Right ventricle myocardium inferior (tissue), 1 donor: ENCODE measurements around the gene NOCT. TPM values are rescaled to one million over a fixed set of nuclear protein-coding genes. Genes with fewer than 3 reads are reported as not detected.
"Not testable (repeated sequence)": the region's sequence is repeated elsewhere in the genome, so short reads cannot be mapped to it uniquely, and the experiment has no call there.

ENCODE experiments used
- ATAC-seq: fragments of 200-7000 bp; cut with Tn5 transposase; one replicate; pipeline ENCODE4 v1.9.1; 2020; ENCODE audit warnings: mild to moderate bottlenecking, moderate library complexity
- DNase-seq: peaks from one replicate; pipeline ENCODE4 v3.0.0; 2021; ENCODE audit errors: missing footprints
- intact Hi-C: fragments of 100-400 bp; cut with DNase I; formaldehyde crosslinking; loops from one replicate; pipeline ENCODE4 v1.11.0; 2022
- long read RNA-seq: library from polyadenylated mRNA; unstranded; transcript quantifications from one replicate; pipeline ENCODE4 v2.0.0, GENCODE V29; 2021
- total RNA-seq: library from RNA; stranded (reverse); fragmentation: NEBNext Ultra II Directional; extraction: Animal tissue kit (Norgen Biotek cat#: 25700); gene quantifications from one replicate; pipeline ENCODE4 v1.2.1, GENCODE V29; 2021
- donor health status: DM: no; HTN: yes; CAD: no; lungs with severe emphysema.

Gene NOCT
- 8.5 TPM for total RNA-seq
- long read RNA-seq: 0 reads

- DNase-seq (peak; percentile 95), ATAC-seq (peak; percentile 96)
- intact Hi-C loops: loop anchor here (1.0 to 2.0 kb wide), 2 partner anchors 33 to 77 kb away; no protein-coding TSS in a partner anchor
Observed at GRCh38 chr4:139015269-139015947, at the start of gene NOCT. TSS of gene NOCT (plus strand) at chr4:139015781. CDS start at chr4:139015982, 201 bp downstream.

- DNase-seq (no peak), ATAC-seq (no peak)
- intact Hi-C loops: no loop called here
Observed at GRCh38 chr4:138967313-138967712, 48.3 kb upstream of the NOCT start.

GRCh38 chr4:138972956-138973801 lies 42.4 kb upstream of the NOCT start:
- intact Hi-C loops: no loop called here
- no peak for DNase-seq
- ATAC-seq: no peak

GRCh38 chr4:138975225-138975624 lies 40.4 kb upstream of the NOCT start:
- DNase-seq (no peak), ATAC-seq (no peak)
- intact Hi-C loops: no loop called here

- intact Hi-C loops: no loop called here
- ATAC-seq (no peak), DNase-seq (no peak)
Observed at GRCh38 chr4:138976526-138976925, 39.1 kb upstream of the NOCT start.

- intact Hi-C loops: no loop called here
- DNase-seq (no peak), ATAC-seq (no peak)
Observed at GRCh38 chr4:138977524-138977923, 38.1 kb upstream of the NOCT start.

- no peak for ATAC-seq
- intact Hi-C loops: no loop called here
- DNase-seq: no peak
Observed at GRCh38 chr4:138978028-138978585, 37.5 kb upstream of the NOCT start.

- intact Hi-C loops: no loop called here
- DNase-seq (no peak), ATAC-seq (no peak)
Observed at GRCh38 chr4:138978600-138978999, 37.0 kb upstream of the NOCT start.

- ATAC-seq (no peak), DNase-seq (no peak)
- intact Hi-C loops: no loop called here
Observed at GRCh38 chr4:138979742-138980141, 35.8 kb upstream of the NOCT start.

GRCh38 chr4:138981930-138982390 lies 33.6 kb upstream of the NOCT start:
- ATAC-seq: peak; percentile 94
- intact Hi-C loops: loop anchor here (2.0 kb wide), 1 partner anchor 33 kb away; the partner anchor contains the start of gene NOCT
- no peak for DNase-seq

GRCh38 chr4:138982754-138983153 lies 32.8 kb upstream of the NOCT start:
- ATAC-seq (no peak), DNase-seq (no peak)
- intact Hi-C loops: loop anchor here (2.0 kb wide), 1 partner anchor 32 kb away; the partner anchor contains the start of gene NOCT

GRCh38 chr4:138983690-138984089 lies 31.9 kb upstream of the NOCT start:
- ATAC-seq: no peak
- intact Hi-C loops: loop anchor here (2.0 kb wide), 1 partner anchor 31 kb away; the partner anchor contains the start of gene NOCT
- DNase-seq: no peak

GRCh38 chr4:138984647-138985046 lies 30.9 kb upstream of the NOCT start:
- no peak for ATAC-seq
- intact Hi-C loops: no loop called here
- DNase-seq: no peak

- ATAC-seq (no peak), DNase-seq (no peak)
- intact Hi-C loops: no loop called here
Observed at GRCh38 chr4:138992676-138993075, 22.9 kb upstream of the NOCT start.

GRCh38 chr4:138996090-138996489 lies 19.5 kb upstream of the NOCT start:
- intact Hi-C loops: no loop called here
- DNase-seq: no peak
- ATAC-seq: no peak

- intact Hi-C loops: no loop called here
- ATAC-seq: no peak
Observed at GRCh38 chr4:138999666-139000065, 15.9 kb upstream of the NOCT start.

GRCh38 chr4:139000134-139000533 lies 15.4 kb upstream of the NOCT start:
- intact Hi-C loops, ATAC-seq: not testable (repeated sequence)

More at GRCh38 chr4:138999666-139000065, 15.9 kb upstream of the NOCT start:
- DNase-seq: no peak

GRCh38 chr4:139001430-139001829 lies 14.2 kb upstream of the NOCT start:
- intact Hi-C loops, DNase-seq, ATAC-seq: not testable (repeated sequence)

More at GRCh38 chr4:139000134-139000533, 15.4 kb upstream of the NOCT start:
- DNase-seq: not testable (repeated sequence)

- ATAC-seq, DNase-seq, intact Hi-C loops: not testable (repeated sequence)
Observed at GRCh38 chr4:139003668-139004067, 11.9 kb upstream of the NOCT start.
